ENCODE data around the gene LMNA. TPM values are rescaled to one million over a fixed set of nuclear protein-coding genes. Genes with fewer than 3 reads are reported as not detected.

Gene LMNA
- total RNA-seq, 1 experiment from 2014 or later, result 51.0 TPM

GRCh38 chr1:156126043-156126629 lies 11.6 kb downstream of the LMNA start:
- no peak overlapping the region for H3K23ac ChIP-seq (ENCODE audit: insufficient read length, low read depth, low read length)
- H2AK5ac ChIP-seq (ENCODE audit: insufficient read length, low read length), result no peak overlapping the region
- Mint-ChIP-seq H3K9me3 (no peaks in the 10 kb centered on the region), H3K4me1 (peaks cover 59 to 64% of the 10 kb centered on the region in 2 experiments), H3K27ac (peak overlapping the region in 2 of 3 experiments; percentile 87 to 89; a peak in 2 of 7 replicates), H3K27me3 (ENCODE audit: low read depth) (no peaks in the 10 kb centered on the region), H3K36me3 (ENCODE audit: insufficient read depth in 1 of 3, low read depth in 3 of 3) (peaks cover 3 to 8% (median 5%) of the 10 kb centered on the region in 3 experiments; a peak in 4 of 7 replicates), H3K4me3 (no peak overlapping the region)
- H4K8ac ChIP-seq (replicated peaks; ENCODE audit: insufficient read length, low read depth, low read length), result no peak overlapping the region
- peak; percentile 79 for TF ChIP-seq CTCF (conservative IDR thresholded peaks at IDR 0.05)
- no peak overlapping the region for H2BK120ac ChIP-seq (ENCODE audit: low read depth, low read length, poor library complexity, severe bottlenecking)
- no peak overlapping the region for H2BK5ac ChIP-seq (ENCODE audit: insufficient read length, low read length)
- H3K9ac ChIP-seq (ENCODE audit: extremely low read depth, insufficient read length, low read length), result no peak overlapping the region
- H3K18ac ChIP-seq (ENCODE audit: insufficient read length, low read depth, low read length), result peak overlapping the region; percentile 36
- no peaks in the 10 kb centered on the region for H3K9me3 ChIP-seq (ENCODE audit: control insufficient read depth, low read depth, low read length)
- peak overlapping the region; percentile 21; the same call in 1 of the 2 replicates for H3K14ac ChIP-seq (ENCODE audit: insufficient read depth, low read length)
- H4K5ac ChIP-seq (ENCODE audit: insufficient read length, low read depth, low read length), result no peak overlapping the region
- DNase-seq, result peak; percentile 84
- no peak overlapping the region for H2AFZ ChIP-seq (ENCODE audit: low read length)
- H3K79me1 ChIP-seq (ENCODE audit: insufficient read depth, low read depth, low read length, poor library complexity, severe bottlenecking), result no peaks in the 10 kb centered on the region
- H3K23me2 ChIP-seq (ENCODE audit: insufficient read length, low read depth, low read length, poor library complexity, severe bottlenecking), result no peaks in the 10 kb centered on the region
- H3K4me2 ChIP-seq (ENCODE audit: insufficient read depth, insufficient read length, low read length), result no peak overlapping the region
- no peak overlapping the region for H2BK12ac ChIP-seq (ENCODE audit: insufficient read length, low read depth, low read length)
- peak overlapping the region; percentile 40 for H4K91ac ChIP-seq (ENCODE audit: insufficient read length, low read depth, low read length)
- peaks cover 18% of the 10 kb centered on the region for H3K4me1 ChIP-seq (ENCODE audit: insufficient read depth, low read length)
- H2BK20ac ChIP-seq (ENCODE audit: low read depth, low read length, poor library complexity, severe bottlenecking), result no peak overlapping the region
- H3T11ph ChIP-seq (ENCODE audit: low read length), result no peak overlapping the region
- H3K56ac ChIP-seq (ENCODE audit: insufficient read length, low read depth, low read length), result no peak overlapping the region
- no peak overlapping the region for H2BK15ac ChIP-seq (ENCODE audit: low read depth, low read length)
- H4K20me1 ChIP-seq (ENCODE audit: control insufficient read depth, insufficient read depth, insufficient read length), result no peaks in the 10 kb centered on the region
- H3K79me2 ChIP-seq (ENCODE audit: insufficient read depth, low read length), result no peaks in the 10 kb centered on the region
- no peaks in the 10 kb centered on the region for H3K27me3 ChIP-seq (ENCODE audit: insufficient read depth, low read length)
- no CpG with 5 or more reads among the region's 11 CpGs for WGBS (ENCODE audit: extremely low coverage, insufficient read length, low lambda C conversion rate)
- H3K27ac ChIP-seq (ENCODE audit: insufficient read length, low read depth, low read length), result no peak overlapping the region
- H3K4ac ChIP-seq (ENCODE audit: low read depth, low read length), result no peak overlapping the region

Data from H9 (cell line).